Skin epidermis (tissue), 12 donors: Measurements from ENCODE around the gene FYB1.
A peak's percentile ranks its signal among the peaks of the same experiment; 100 is the strongest.

Experiments
- H3K27ac ChIP-seq, 21 experiments: fragments of 200-600 bp; sonication (generic) in 11 of 21; one replicate each; pipeline ENCODE4 v1.5.0; 2020; ENCODE audit warnings: mild to moderate bottlenecking in 3 of 21, inconsistent platforms in 2 of 21, moderate library complexity in 2 of 21
- H3K4me3 ChIP-seq, 7 experiments: fragments of 200-600 bp; sonication (generic) in 2 of 7; one replicate each; pipeline ENCODE4 v1.5.0; 2020; ENCODE audit warnings: inconsistent platforms in 2 of 7, mild to moderate bottlenecking in 2 of 7, moderate library complexity in 1 of 7

FYB1 gene

DNA sequence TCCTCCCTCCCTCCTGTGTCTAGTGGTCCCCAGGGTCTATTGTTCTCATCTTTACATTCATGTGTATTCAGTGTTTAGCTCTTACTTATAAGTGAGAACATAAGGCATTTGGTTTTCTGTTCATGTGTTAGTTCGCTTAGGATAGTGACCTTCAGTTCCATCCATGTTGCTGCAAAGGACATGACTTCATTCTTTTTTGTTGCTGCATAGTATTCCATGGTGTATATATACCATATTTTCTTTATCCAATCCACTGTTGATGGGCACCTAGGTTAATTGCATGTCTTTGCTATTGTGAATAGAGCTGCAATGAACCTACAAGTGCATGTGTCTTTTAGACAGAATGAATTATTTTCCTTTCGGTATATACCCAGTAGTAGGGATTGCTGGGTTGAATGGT, 46.8 kb downstream of the FYB1 start:
- H3K27ac ChIP-seq: no peak overlapping the region

DNA sequence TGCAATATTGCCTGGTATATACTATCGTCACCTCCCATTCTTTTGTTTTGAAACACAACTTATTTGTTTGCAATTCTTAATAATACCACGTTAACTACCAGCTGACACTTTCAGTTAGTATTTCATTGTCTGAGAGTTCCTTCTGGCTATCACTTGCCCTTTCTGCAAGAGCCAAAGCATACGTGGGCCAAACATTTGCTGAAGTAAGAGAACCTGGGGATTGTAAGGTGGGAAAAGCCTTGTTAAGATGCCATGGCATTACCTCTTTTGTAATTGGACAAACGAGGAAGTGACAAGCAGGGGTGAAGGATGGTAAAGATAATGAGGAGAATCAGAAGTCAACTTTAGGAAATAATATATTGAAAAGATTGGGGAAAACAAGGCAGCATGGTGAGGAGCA, 47.7 kb downstream of the FYB1 start:
- no peak overlapping the region for H3K4me3 ChIP-seq
- H3K27ac ChIP-seq: no peak overlapping the region

More for the DNA sequence above, 46.8 kb downstream of the FYB1 start:
- no peak overlapping the region for H3K4me3 ChIP-seq

DNA sequence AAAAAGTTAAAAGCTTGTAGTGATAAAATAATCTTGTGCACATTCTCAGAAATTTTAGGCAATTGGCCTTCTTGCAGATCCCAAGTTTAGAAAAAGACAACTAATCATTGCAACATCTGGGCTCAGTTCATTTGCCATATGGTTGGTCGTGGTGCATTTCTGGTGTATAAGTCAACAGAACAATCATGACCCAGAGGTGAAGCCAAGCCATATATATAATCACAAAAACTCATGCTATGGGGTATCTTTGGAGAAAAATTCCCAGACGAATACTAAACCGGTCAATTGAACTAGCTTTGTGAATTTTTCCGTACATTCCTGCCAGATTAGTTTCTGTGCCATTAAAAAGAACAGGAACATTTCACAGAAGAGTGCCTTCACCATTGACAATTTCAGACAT, 50.3 kb downstream of the FYB1 start:
- no peak overlapping the region for H3K4me3 ChIP-seq
- peak overlapping the region in 1 of 21 experiments; percentile 36 for H3K27ac ChIP-seq

DNA sequence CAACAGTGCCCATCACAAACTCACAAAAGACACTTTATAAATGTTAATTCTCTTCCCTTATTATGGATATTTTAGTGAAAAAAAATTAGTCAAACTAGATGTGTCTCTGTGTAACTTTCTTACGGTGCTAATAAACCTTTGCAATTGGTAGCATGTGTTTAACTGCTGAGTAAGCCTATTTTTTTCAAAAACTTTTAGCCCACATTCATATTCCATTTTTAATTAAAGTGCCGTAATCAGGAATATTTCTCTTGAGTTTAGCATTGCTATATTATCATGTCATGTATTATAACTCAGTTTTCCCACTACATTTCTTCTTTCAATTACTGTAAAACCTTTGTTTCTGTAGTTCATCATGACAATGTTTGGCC, 51.4 kb downstream of the FYB1 start:
- H3K27ac ChIP-seq: peak overlapping the region in 3 of 21 experiments; percentile 27 to 74 (median 55)
- H3K4me3 ChIP-seq: no peak overlapping the region

DNA sequence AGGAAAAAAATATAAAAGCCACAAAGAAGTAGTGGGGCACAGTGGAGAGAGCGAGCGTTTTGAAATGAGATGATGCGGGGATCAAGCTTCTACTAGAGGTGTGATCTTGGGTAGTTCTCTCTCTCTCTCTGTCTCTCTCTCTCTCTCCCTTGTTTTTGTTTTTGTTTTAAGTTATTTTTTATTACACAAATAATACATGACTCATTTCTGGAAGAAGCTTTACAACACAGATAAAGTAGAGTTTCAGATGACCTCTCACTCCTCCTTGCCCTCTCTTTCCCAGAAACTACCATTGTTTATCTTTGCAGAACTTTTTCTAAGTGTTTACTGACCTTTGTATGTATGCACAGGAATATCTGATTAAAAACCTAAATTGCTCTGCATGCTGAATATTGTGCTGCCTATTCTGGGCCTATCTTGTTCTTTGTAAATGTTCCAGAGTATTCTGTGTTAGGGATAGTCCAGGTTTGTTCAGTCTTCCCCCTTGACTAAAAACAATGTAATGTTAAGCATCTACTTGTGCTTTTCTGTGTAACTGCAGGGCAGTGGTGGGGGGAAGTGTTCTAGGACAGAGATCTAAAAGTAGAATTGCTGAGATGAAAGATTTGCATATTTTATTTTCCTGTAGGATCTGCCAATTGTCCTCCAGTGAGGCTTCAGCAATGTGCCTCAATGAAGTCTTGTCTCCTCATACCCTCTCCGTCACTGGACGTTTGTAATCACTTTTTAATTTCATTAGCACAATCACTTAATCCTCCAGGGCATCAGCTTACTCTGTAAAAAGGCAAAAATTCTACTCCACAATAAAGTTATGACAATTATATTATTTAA, 52.0 kb downstream of the FYB1 start:
- H3K4me3 ChIP-seq: no peak overlapping the region
- peak overlapping the region in 3 of 21 experiments; percentile 45 to 74 (median 55) for H3K27ac ChIP-seq

DNA sequence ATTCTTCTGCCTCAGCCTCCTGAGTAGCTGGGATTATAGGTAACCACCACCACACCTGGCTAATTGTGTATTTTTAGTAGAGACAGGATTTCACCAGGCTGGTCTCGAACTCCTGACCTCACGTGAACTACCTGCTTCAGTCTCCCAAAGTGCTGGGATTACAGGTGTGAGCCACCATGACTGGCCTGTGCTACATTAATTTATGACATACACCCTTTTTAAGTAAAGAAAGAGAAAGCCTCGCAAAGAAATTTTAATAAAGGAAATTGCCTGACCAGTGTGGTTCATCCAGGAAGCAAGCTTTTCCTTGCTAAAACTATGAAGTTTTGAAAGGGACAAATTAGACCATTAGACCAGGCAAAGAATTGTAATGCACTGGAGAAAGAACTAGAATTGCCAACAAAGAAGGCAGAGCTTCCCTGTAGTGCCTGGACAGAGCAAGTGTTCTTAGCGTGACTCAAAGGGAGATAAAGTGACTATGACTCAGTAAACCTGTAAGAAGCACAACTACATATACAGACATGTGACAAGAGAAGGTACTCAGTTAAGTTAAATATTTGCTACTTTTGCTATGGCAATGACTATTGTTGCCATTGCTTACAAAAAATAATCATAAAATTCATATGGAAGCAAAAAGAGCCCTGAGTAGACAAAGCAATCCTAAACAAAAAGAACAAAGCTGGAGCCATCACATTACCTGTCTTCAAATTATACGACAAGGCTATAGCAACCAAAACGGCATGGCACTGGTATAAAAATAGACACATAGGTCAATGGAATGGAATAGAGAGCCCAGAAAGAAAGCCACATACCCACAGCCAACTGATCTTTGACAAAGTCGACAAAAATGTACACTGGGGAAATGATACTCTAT, 54.6 kb downstream of the FYB1 start:
- Histone ChIP-seq H3K4me3 (no peak overlapping the region), H3K27ac (peak overlapping the region in 4 of 21 experiments; percentile 11 to 68 (median 36))

DNA sequence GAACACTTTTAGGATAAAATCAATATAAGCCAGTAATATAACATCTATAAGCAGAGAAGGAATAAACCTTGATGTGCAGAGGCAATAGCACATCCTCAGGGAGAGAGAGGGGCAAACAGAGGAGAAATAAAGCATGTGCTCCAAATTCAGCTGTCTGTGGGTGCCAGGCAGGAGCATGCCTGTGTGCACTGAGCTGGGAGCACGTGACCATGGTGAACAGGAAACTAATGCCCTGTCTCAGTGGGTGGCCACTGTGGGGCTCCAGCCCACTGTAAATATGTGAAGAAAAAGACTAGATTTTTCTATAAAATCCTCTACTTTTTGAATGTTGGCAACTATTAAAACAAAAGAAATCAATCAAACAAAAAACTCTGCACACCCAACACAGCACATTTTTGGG, 55.3 kb downstream of the FYB1 start:
- H3K27ac ChIP-seq: peak overlapping the region in 2 of 21 experiments; percentile 59 to 68

DNA sequence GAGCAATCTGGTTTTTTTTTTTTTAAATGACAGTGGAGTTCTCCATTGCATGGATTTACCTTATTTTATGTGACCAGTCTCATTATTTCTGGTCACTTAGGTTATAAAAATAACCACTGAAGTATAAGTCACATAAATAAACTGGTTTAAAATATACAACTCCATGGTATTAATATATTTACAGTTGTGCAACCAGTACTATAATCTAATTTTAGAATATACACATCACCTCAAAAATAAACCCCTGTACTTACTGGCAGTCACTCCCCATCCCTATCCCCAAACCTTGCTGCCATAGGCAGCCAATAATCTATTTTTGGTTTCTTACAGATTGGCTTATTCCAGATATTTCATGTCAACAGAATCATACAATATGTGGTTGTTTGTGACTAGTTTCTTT, 57.8 kb downstream of the FYB1 start:
- H3K27ac ChIP-seq: peak overlapping the region in 1 of 21 experiments; percentile 45

More for the DNA sequence above, 55.3 kb downstream of the FYB1 start:
- H3K4me3 ChIP-seq: no peak overlapping the region

DNA sequence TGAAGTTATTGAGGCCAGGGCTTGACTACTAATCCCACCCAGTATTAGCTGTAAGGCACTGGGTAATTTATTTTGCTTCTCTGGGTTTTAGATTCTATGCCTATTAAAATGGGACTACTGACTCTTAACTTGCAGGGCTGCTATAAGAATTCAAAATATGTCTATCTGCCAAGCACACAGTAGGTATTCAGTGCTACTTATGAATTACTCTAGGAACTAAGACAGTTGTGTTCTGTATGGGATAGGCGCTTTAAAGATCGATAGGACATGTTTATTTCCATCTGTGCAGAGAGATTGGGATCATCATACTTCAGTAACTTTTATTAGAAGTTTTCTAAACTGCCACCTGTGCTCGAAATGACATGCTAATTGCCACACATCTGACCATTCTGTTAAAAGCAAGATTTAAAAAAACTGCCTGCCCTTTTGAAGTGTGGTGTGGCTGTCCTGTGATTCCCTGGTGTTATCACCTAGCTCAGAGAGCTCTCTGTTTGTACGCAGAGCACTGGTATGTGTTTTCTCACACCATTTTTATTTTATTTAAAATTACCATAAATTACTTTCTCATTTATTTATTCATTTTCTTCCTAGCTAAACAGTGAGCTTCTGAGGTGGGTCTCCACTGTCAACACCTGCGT, 58.7 kb downstream of the FYB1 start:
- Histone ChIP-seq H3K4me3 (no peak overlapping the region), H3K27ac (peak overlapping the region in 1 of 21 experiments; percentile 45)

More for the DNA sequence above, 57.8 kb downstream of the FYB1 start:
- H3K4me3 ChIP-seq: no peak overlapping the region

DNA sequence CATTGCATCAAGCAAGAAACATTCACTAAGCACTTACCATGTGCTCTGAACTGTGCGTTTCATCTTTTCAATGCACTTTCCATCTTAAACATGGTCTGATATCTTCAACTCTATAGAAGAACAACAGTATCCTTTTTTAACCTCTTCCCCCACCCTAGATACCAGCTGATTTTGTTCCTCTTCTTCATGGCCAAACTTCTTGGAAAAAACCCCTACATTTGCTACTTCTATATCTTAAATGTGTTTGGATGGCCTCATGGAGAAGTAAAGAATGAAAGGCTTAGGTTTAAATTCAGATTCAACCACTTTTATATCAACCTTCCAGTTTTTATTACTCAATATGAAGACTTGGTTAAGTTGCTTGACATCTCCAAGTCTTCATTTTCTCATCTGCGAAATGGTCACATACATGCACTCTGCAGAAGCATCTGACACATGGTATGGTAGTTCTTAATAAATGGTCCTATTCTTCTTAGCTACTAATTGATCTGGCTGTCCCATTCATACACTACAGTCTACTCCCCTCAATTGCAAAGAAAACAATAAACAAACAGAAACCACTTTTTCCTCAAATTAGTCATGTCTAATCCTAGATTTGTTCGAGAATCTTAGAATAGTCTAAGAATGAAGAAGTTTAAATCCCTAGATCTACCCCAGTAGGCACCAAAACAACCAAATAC, 59.4 kb downstream of the FYB1 start:
- Histone ChIP-seq H3K4me3 (no peak overlapping the region), H3K27ac (peak overlapping the region in 1 of 21 experiments; percentile 45)

DNA sequence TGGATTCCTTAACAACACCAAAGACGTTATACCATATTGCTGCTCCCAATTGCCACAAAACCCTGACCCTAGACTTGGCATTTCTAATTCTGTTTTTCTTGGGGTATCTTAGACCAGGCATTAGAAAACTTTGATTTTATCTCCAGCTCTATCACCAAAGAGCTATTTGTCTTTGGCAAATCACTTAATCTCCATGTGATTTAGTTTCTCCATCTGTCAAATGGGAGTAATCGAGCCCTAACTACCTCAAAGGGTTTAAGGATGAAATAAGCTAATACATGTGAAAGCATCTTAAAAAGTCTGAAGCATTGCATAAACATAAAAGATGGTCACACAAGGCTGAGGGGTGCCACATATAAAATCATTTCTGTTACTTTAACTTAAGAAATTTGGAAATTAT, 60.6 kb downstream of the FYB1 start:
- Histone ChIP-seq H3K27ac (no peak overlapping the region), H3K4me3 (no peak overlapping the region)

DNA sequence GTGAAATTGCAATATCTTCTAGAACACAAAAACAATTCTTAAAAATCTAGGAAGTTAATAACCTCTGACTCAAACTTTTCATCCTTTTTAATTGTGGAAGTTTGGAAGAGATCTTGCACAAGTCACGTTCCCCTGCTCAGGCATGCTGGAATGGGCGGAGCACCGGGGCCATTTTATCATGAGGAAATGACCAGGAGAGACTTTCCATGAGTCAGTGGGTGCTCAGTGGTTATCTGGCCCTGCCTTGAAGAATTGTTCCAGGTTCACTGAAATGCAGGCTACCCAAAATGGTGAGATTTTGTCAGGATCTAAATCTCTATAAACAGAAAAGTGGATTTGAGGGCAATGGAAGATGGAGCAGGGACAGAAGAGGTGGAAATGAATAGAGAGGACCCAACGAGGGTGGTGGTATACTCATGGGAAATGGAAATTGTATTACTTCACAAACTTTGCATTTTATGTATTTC, 61.2 kb downstream of the FYB1 start:
- no peak overlapping the region for H3K4me3 ChIP-seq

DNA sequence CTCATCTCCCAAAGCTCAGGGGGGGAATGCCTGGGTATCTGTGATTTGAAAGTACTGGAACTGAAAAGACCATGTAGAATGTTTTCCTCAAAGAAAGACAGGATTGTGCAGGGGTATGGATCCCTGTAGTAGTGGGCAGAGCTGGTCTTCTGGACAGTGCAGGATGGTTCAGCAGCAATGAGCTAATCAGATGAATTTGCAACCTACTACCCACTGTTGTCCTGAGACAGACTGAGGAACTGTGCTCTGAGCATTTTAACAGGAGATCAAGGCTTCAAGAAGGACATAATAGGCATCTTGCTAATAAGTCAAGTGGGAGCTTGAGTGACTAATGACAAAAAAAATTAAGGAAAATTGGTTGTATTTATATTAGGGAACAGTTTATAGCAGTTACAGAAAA, 61.7 kb downstream of the FYB1 start:
- Histone ChIP-seq H3K4me3 (no peak overlapping the region), H3K27ac (peak overlapping the region in 2 of 21 experiments; percentile 20 to 40)

More for the DNA sequence above, 61.2 kb downstream of the FYB1 start:
- no peak overlapping the region for H3K27ac ChIP-seq

DNA sequence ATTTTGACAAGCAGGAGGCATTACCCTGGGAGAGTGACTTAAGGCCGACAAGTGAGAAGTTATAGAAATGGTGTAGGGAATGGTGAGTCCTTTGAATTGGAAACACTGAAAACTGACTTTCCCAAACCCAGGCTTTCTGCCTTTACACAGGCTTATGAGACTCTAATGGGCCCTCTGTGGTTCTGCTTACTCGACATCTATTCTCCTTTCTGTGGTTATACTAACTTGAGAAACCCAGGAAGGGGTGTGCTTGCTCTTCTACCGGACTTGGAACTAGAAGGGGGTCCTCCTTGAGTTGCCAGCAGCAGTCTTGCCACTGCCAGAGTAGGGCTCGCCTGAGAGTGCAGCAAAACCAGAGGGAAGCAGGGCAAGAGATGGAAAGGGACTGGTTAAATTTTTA, 63.3 kb downstream of the FYB1 start:
- no peak overlapping the region for H3K4me3 ChIP-seq
- H3K27ac ChIP-seq: peak overlapping the region in 1 of 21 experiments; percentile 27

DNA sequence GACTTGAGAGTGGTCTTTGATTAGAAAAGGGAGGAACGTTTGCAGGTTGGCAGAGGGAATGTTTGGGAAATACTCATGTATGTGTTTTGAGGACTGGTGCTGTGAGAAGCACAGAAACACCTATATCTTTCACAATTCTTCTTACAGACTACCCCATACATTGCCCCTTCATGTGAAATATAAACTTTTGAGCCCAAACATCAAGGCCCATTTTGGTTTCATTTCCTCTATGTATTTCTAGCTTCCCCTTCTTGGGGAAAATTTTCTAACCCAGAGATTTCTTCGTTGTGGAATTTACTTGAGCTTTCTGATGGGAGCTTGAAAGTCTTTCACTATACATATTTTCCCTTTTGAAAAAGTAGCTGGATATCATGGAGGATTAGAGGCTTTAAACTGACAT, 67.6 kb downstream of the FYB1 start:
- H3K27ac ChIP-seq: peak overlapping the region in 1 of 21 experiments; percentile 58
- H3K4me3 ChIP-seq: no peak overlapping the region

DNA sequence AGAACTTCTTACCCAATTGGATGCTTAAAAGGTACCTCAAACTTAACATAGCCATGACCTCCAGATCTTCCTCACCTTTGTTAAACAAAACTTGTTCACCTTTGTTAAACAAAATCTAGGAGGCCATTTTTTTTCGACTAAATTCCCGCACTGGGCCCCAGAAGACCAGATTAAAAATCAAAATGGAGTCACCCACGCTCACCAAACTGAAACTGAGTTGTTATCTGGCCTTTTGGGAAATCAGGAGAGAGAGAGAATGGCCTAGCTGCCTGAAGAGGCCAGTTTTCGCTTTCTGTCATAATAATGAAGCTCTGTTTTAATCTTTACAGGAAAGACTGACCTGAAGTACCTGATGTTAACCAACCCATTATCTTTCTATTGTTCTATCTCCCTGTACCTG, 69.4 kb downstream of the FYB1 start:
- peak overlapping the region in 3 of 21 experiments; percentile 26 to 63 (median 59) for H3K27ac ChIP-seq
- H3K4me3 ChIP-seq: no peak overlapping the region

DNA sequence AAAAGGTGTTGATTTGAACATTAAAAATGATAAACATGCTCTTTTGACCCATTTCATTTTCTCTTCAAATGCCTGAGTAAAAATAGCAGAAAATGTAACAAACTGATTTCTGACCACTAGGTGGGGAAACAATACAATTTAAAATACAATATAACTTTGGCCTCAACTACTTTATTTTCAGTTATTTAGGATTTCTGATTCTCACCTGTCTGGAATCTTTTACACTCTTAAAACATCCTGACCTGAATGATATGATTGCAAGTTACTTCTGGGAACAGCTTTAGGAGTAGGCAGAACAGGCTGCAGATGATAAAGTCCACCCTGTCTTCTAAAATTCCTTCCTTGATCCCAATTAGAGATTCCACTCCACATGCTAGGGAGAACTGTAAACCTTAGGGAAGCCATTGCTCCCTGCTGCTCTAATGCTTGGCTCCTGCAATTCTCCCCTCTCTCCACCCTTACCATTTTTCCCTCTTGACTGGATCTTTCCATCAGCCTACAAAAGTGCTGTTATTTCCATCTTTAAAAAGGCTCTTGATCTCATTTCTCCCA, 70.3 kb downstream of the FYB1 start:
- H3K27ac ChIP-seq: peak overlapping the region in 3 of 21 experiments; percentile 34 to 63 (median 59)

DNA sequence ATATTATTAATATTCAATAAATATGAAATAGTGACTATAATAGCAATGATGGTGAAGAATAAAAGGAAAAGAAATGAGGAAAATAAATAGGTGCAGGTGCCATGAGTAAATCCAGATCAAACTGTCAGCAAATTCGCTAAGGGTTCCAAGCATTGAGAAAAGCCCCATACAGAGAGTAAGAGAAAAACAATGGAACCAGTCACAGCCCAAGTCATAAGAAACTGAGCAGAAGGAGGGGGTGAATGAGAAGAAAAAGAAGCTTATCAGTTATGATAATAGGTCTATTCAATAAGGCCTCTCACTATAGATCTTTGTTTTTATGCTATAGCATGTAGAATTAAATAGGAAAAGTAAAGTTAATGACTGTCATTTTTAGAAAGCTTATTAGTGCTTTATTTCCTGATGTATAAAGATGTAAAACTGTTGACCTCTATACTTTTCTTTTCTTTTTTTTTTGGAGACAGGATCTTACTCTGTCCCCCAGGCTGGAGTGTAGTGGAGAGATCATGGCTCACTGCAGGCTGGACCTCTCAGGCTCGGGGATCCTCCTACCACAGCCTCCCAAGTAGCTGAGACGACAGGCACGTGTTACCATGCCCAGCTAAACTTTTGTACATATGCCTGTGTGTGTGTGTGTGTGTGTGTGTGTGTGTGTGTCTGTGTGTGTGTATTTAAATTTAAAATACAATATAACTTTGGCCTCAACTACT, 72.4 kb downstream of the FYB1 start:
- Histone ChIP-seq H3K4me3 (no peak overlapping the region), H3K27ac (no peak overlapping the region)

More for the DNA sequence above, 70.3 kb downstream of the FYB1 start:
- no peak overlapping the region for H3K4me3 ChIP-seq
